ENCODE data around the gene AFAP1L2.

AFAP1L2 gene

GRCh38 chr10:114261076-114261475 is 143.2 kb downstream of the AFAP1L2 start:
- no peak for DNase-seq

DNA sequence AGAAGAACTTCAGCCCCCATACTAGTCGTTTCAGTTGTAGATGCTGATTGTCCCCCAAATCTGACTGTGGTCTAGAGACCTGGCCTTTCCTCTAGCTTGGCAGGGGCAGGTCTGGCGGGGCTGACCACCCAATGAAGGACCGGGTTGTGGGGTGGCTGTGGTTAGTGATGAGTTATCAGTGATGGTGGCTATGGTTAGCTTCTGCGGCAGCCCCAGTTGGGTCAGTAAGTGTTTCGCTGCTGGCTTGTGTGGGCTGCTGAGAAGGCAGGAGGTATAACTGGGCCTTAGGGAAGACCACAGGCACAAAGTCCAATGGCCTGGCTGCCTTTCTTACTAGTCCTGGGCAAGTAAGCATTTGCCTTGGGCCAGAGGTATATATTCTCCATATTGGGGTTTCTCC is 143.9 kb downstream of the AFAP1L2 start:
- DNase-seq: no peak

GRCh38 chr10:114259824-114260223 is 144.5 kb downstream of the AFAP1L2 start:
- DNase-seq: no peak

DNA sequence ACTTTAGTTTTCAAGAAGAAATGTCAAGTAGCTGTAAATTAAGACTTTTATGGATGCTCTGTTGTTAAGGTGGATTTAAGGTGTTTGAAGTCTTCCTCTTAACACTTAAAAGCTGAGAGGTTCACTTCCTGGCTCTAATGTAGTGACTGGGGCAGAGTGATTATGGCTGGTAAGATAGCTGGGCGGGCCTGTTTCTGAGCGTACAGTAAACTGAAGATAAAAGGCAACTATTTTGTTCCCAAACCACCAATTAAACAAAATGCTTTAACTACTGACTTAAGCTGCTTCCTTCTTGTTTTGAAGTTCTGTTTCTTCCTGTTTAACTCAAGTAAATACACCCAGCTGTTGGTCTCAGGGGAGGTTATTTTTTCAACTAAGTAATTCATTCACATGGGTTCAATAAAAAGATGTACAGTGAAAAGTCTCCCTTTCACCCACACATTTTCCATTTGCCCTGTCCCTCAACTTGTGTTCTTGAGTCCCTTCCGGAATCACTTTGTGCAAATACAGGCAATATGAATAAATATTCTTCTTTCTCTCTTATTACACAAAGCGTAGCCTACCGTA is 145.9 kb downstream of the AFAP1L2 start:
- DNase-seq: no peak

GRCh38 chr10:114257498-114257897 is 146.8 kb downstream of the AFAP1L2 start:
- no peak for DNase-seq

DNA sequence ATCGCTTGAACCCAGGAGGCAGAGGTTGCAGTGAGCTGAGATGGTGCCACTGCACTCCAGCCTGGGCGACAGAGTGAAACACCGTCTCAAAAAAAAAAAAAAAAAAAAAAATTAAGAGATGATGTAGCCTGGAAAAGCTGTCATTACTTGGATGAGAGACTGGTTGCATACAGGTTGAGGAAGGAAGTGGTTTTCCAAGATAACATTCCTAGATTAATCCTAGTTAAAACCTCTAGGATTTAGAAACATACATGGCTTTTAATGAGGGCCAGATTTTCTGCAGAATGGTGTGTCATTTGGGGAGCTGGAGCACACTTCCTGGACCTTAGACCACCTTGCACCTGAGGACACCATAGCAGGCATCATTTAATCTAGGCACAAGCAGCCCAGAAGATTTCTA is 147.5 kb downstream of the AFAP1L2 start:
- no peak for DNase-seq

GRCh38 chr10:114256008-114256765 is 148.1 kb downstream of the AFAP1L2 start:
- DNase-seq: no peak

- no peak for DNase-seq
These were observed 149.1 kb downstream of the AFAP1L2 start for GRCh38 chr10:114255227-114255626.

GRCh38 chr10:114252883-114253282 is 151.4 kb downstream of the AFAP1L2 start:
- no peak for DNase-seq

DNA sequence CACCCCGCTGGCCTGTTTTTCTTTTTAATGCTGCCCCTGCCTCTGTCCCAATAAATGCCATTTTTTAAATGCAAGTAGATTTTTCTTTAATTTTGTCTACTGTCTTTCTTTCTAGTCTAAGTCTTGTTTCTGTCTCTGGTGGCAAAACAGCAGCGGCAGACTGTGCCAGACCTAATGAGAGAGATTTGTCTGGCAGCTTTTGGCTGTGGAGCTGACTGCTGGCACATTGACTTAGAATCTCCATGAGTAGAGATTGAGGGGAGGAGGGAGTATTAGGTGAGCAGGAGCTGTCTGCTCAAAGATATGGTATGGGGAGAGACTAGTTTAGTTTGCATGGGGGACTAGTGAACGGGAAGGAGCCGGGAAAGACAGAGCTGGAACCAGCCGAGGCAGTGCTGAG is 152.2 kb downstream of the AFAP1L2 start:
- DNase-seq: no peak

GRCh38 chr10:114250716-114251115 is 153.6 kb downstream of the AFAP1L2 start:
- DNase-seq: no peak

DNA sequence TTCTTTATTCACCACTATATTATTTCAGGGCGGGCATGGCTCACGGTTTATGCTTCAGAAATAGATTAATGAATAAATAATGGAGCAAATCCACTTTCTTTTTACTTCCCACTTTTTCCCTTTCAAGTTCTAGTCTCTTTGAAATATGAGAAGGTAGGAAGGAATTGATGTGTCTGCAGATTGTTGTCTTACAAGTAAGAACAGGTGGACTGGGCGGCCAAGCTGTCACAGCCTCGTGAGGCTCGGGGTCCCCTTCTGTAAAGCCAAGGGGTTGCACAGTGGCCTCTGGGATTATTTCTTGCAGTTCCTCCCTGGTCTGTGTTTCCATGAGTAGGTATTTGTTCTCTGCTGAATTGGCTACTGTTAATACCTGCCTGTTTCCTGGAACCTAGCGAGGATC is 154.1 kb downstream of the AFAP1L2 start:
- DNase-seq: no peak

DNA sequence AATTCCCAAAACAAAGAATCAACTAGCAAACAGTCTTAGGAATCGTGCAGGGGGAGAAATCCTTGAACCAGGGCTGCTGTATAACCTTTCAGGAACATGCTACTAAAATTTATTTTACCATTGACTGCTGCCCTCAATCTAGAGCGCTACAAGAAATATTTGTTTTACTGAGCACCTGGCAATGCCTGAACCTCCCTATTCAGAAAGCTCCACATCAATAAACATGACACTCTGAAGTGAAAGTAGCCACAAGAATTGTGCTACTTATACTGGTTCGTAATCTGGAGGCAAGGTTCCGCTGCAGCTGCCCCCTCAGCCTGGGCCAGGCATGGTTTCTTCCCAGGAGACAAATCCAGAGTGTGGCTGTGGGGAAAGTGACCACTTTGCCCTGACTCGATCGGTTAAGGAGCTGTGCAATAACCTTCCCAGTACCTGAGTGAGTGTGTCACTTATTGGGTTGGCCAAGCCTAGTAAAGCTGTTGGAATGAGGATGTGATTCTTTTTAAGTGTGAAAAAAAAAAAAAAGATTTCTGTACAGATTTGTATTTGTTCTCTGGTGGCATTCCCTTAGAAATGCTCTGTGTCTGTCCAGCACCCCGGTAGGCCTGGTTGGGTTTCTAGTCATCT is 157.5 kb downstream of the AFAP1L2 start:
- DNase-seq: no peak

GRCh38 chr10:114245121-114245791 is 159.0 kb downstream of the AFAP1L2 start:
- no peak for DNase-seq

All from activated CD4-positive, alpha-beta T cell treated with anti-CD3 and anti-CD28 coated beads, Interleukin-2, Interleukin-6, amounts not matched to agents 100 ng/mL and 50 ng/mL, durations not matched to agents 16 hours and 8 hours (primary cell).